ENCODE results near the gene ANKRD45.

DNA sequence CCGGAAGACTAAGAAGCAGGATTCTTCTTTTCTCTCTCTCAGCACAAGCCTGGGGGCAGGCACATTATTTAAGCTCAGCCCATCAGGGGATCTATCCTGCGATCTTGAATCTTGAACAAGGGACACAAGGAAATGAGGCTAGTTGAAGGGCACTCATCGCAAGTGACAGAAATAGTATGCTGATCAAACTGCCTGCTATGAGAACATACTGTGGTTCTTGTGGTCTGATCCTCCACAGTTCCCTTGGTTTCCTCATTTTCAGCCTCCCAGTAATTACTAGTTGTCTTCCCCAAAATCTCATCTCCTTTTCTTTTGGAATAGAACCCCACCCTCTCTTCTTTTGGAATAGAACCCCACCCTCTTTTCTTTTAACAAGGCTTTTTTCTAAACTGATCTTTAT is 6.5 kb downstream of the ANKRD45 start:
- TF ChIP-seq CTCF (IDR thresholded peaks at IDR 0.05) (no peak), POLR2AphosphoS5 (IDR thresholded peaks at IDR 0.05) (no peak)
